Endothelial cell (in vitro differentiated cells): ENCODE measurements around the gene PHKG2. TPM values are rescaled to one million over a fixed set of nuclear protein-coding genes. Genes with fewer than 3 reads are reported as not detected.
A peak's percentile ranks its signal among the peaks of the same experiment; 100 is the strongest.

Experiments
- DNase-seq: peaks from one replicate; pipeline ENCODE4 v3.0.0; 2021; ENCODE audit warnings: low spot score
- H3K27ac Mint-ChIP-seq: one replicate; pipeline ENCODE4 v1.8.0; 2021; ENCODE audit warnings: mixed read lengths, inconsistent platforms; ENCODE audit not compliant: unreplicated experiment
- H3K27me3 Mint-ChIP-seq: one replicate; pipeline ENCODE4 v1.8.0; 2021; ENCODE audit warnings: mild to moderate bottlenecking, moderate library complexity, mixed read lengths, inconsistent platforms; ENCODE audit not compliant: unreplicated experiment
- H3K36me3 Mint-ChIP-seq: one replicate; pipeline ENCODE4 v1.8.0; 2021; ENCODE audit warnings: mild to moderate bottlenecking, low read depth, mixed read lengths, inconsistent platforms; ENCODE audit not compliant: unreplicated experiment
- H3K4me1 Mint-ChIP-seq: one replicate; pipeline ENCODE4 v1.8.0; 2021; ENCODE audit warnings: mild to moderate bottlenecking, mixed read lengths, inconsistent platforms; ENCODE audit not compliant: unreplicated experiment
- H3K4me3 Mint-ChIP-seq: one replicate; pipeline ENCODE4 v1.8.0; 2021; ENCODE audit warnings: mild to moderate bottlenecking, mixed read lengths, inconsistent platforms; ENCODE audit not compliant: unreplicated experiment
- H3K9me3 Mint-ChIP-seq: one replicate; pipeline ENCODE4 v1.8.0; 2021; ENCODE audit warnings: mixed read lengths, inconsistent platforms; ENCODE audit not compliant: unreplicated experiment
- total RNA-seq: library from RNA; stranded (reverse); fragmentation: NEBNext Ultra II Directional; extraction: Animal tissue kit (Norgen Biotek cat#: 25700); gene quantifications from one replicate; pipeline ENCODE4 v1.2.1, GENCODE V29; 2021; ENCODE audit not compliant: unreplicated experiment
- TF ChIP-seq, protein P1 (sequence below): fragments of 200-600 bp; sonication (generic); IDR thresholded peaks from one replicate; pipeline ENCODE4 v1.5.0; 2021; ENCODE audit warnings: antibody characterized with exemption; ENCODE audit not compliant: unreplicated experiment

The PHKG2 gene
- total RNA-seq, 1 donor from 2014 or later, result 27.5 TPM

DNA sequence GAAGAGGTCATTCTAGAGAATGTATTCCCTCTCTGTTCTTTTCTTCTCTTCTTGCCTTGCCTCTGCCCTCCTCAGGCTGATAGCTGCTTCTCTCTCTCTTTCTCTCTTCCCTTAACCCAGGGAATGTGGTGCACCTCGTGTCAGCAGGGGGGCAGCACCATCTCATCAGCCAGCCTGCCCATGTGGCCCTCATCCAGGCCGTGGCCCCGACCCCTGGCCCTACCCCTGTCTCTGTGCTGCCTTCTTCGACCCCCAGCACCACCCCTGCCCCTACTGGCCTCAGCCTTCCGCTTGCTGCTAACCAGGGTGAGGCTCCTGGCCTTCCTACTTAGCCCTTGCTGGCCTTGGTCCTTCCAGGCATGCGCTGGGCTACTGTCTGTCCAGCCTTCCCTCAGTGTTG is 25.8 kb upstream of the PHKG2 start:
- peaks cover 7% of the 10 kb centered on the region for H3K27me3 Mint-ChIP-seq
- DNase-seq, result no peak
- H3K4me3 Mint-ChIP-seq, result no peak overlapping the region
- no peaks in the 10 kb centered on the region for H3K9me3 Mint-ChIP-seq
- peaks cover 6% of the 10 kb centered on the region for H3K4me1 Mint-ChIP-seq
- TF ChIP-seq, protein P1, sequence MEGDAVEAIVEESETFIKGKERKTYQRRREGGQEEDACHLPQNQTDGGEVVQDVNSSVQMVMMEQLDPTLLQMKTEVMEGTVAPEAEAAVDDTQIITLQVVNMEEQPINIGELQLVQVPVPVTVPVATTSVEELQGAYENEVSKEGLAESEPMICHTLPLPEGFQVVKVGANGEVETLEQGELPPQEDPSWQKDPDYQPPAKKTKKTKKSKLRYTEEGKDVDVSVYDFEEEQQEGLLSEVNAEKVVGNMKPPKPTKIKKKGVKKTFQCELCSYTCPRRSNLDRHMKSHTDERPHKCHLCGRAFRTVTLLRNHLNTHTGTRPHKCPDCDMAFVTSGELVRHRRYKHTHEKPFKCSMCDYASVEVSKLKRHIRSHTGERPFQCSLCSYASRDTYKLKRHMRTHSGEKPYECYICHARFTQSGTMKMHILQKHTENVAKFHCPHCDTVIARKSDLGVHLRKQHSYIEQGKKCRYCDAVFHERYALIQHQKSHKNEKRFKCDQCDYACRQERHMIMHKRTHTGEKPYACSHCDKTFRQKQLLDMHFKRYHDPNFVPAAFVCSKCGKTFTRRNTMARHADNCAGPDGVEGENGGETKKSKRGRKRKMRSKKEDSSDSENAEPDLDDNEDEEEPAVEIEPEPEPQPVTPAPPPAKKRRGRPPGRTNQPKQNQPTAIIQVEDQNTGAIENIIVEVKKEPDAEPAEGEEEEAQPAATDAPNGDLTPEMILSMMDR, result no peak
- no peak overlapping the region for H3K27ac Mint-ChIP-seq
- peaks cover 59% of the 10 kb centered on the region for H3K36me3 Mint-ChIP-seq

DNA sequence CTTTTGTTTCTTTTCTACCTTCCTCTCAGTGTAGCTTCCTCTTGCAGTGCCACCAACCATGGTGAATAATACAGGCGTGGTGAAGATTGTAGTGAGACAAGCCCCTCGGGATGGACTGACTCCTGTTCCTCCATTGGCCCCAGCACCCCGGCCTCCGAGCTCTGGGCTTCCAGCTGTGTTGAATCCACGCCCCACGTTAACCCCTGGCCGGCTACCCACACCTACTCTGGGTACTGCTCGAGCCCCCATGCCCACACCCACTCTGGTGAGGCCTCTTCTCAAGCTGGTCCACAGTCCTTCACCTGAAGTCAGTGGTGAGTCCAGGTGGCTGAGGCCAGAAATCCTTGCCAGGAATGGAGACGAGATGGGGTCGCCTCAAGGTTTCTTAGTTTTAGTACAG is 25.3 kb upstream of the PHKG2 start:
- H3K4me1 Mint-ChIP-seq, result peaks cover 6% of the 10 kb centered on the region
- TF ChIP-seq, protein P1, result no peak
- H3K27ac Mint-ChIP-seq, result no peak overlapping the region
- no peaks in the 10 kb centered on the region for H3K9me3 Mint-ChIP-seq
- H3K36me3 Mint-ChIP-seq, result peaks cover 61% of the 10 kb centered on the region
- peaks cover 7% of the 10 kb centered on the region for H3K27me3 Mint-ChIP-seq
- DNase-seq, result no peak
- H3K4me3 Mint-ChIP-seq, result no peak overlapping the region

DNA sequence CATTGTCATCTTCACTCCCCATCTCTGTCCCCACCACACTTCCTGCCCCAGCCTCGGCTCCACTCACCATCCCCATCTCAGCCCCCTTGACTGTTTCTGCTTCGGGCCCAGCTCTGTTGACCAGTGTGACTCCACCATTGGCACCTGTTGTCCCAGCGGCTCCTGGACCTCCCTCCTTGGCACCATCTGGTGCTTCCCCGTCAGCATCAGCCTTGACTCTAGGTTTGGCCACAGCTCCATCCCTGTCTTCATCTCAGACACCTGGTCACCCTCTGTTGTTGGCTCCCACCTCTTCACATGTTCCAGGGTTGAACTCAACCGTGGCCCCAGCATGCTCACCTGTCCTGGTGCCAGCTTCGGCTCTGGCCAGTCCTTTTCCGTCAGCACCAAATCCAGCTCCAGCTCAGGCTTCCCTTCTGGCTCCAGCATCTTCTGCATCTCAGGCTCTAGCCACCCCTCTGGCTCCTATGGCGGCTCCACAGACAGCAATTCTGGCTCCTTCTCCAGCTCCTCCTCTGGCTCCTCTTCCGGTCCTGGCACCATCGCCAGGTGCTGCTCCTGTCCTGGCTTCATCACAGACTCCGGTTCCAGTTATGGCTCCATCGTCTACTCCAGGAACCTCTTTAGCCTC is 24.4 kb upstream of the PHKG2 start:
- H3K4me1 Mint-ChIP-seq, result peaks cover 6% of the 10 kb centered on the region
- no peaks in the 10 kb centered on the region for H3K9me3 Mint-ChIP-seq
- DNase-seq, result no peak
- TF ChIP-seq, protein P1, result no peak
- peak overlapping the region; percentile 75 for H3K4me3 Mint-ChIP-seq
- peaks cover 67% of the 10 kb centered on the region for H3K36me3 Mint-ChIP-seq
- peaks cover 7% of the 10 kb centered on the region for H3K27me3 Mint-ChIP-seq
- H3K27ac Mint-ChIP-seq, result peak overlapping the region; percentile 22

- no peak overlapping the region for H3K4me3 Mint-ChIP-seq
- peaks cover 6% of the 10 kb centered on the region for H3K4me1 Mint-ChIP-seq
- no peaks in the 10 kb centered on the region for H3K9me3 Mint-ChIP-seq
- peaks cover 69% of the 10 kb centered on the region for H3K36me3 Mint-ChIP-seq
- peaks cover 7% of the 10 kb centered on the region for H3K27me3 Mint-ChIP-seq
- no peak for DNase-seq
- TF ChIP-seq, protein P1, result no peak
- H3K27ac Mint-ChIP-seq, result no peak overlapping the region
Observed at GRCh38 chr16:30724641-30725417, 23.4 kb upstream of the PHKG2 start.

- Mint-ChIP-seq H3K9me3 (no peaks in the 10 kb centered on the region), H3K27me3 (peaks cover 6% of the 10 kb centered on the region), H3K36me3 (peaks cover 64% of the 10 kb centered on the region), H3K4me1 (peaks cover 6% of the 10 kb centered on the region), H3K27ac (no peak overlapping the region), H3K4me3 (no peak overlapping the region)
- DNase-seq, result no peak
- TF ChIP-seq, protein P1, result no peak
Observed at GRCh38 chr16:30725418-30725792, 22.8 kb upstream of the PHKG2 start.
